ENCODE data around the gene VEGFB. TPM values are rescaled to one million over a fixed set of nuclear protein-coding genes. Genes with fewer than 3 reads are reported as not detected.

VEGFB gene
- total and polyA plus RNA-seq, 2 of the 8 experiments (the other 6 are each of a cell fraction or from before 2014, with no cell fraction given): 9.3 to 49.6 TPM

DNA sequence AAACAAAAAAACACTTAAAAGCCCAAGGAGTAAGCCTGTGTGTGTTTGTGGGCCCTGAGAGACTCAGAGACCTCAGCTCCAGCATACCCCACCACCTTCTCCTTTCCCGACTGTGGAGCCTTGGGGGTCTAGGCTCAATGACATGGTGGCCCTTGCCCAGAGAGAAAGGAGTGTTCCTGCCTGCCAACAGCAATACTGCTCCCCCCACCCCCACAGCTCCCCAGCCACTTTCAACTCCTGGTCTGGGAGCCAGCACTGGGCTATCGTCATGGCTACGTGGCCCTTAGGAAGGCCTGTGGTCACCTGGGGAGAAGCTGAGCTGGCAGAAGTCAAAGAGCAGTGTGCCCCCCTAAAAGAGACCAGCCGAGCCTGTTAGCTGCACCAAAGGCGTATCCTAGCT lies 9.7 kb downstream of the VEGFB start:
- H3K79me1 ChIP-seq (ENCODE audit: low read depth, low read length): peaks cover 6% of the 10 kb centered on the region
- H3K4me3 ChIP-seq (ENCODE audit: extremely low read depth in 1 of 4, insufficient read depth in 2 of 4, low read depth in 3 of 4, low read length in 4 of 4): no peak overlapping the region
- H3K79me2 ChIP-seq (ENCODE audit: control insufficient read depth in 1 of 2, insufficient read depth in 2 of 2, low read length in 2 of 2): peaks cover 6 to 21% of the 10 kb centered on the region in 2 experiments; a peak in 3 of 4 replicates
- no peaks in the 10 kb centered on the region for H3K27me3 ChIP-seq (replicated peaks in 1 of 4; ENCODE audit: control insufficient read depth in 3 of 4, extremely low read depth in 1 of 4, insufficient read depth in 3 of 4, low read length in 3 of 4)
- H4K8ac ChIP-seq (ENCODE audit: extremely low read depth, insufficient read depth, low read length): 0 out of 2 replicates have a peak overlapping the region, but pooled peaks have one; percentile 20
- no peak overlapping the region for H2BK5ac ChIP-seq (ENCODE audit: low read depth, low read length)
- TF ChIP-seq POLR2AphosphoS5 (IDR thresholded peaks at IDR 0.05; ENCODE audit: low read depth, low read length) (peak; percentile 56; the same call in 1 of the 2 replicates), RFX5 (IDR thresholded peaks at IDR 0.05; ENCODE audit: borderline replicate concordance, low read depth, low read length) (no peak)
- H3K56ac ChIP-seq (replicated peaks; ENCODE audit: insufficient read length, low read depth, low read length): no peak overlapping the region
- H2AK5ac ChIP-seq (ENCODE audit: low read depth, low read length): no peak overlapping the region
- DNase-seq (ENCODE audit: low read depth in 1 of 2, low spot score in 2 of 2) (no peak), FAIRE-seq (no peak)
- H3K23me2 ChIP-seq (ENCODE audit: low read depth, low read length): peaks cover 20% of the 10 kb centered on the region
- H2BK120ac ChIP-seq (replicated peaks; ENCODE audit: low read depth, low read length): no peak overlapping the region
- peaks cover 0 to 13% of the 10 kb centered on the region in 2 experiments for H4K20me1 ChIP-seq (replicated peaks in 1 of 2; ENCODE audit: control insufficient read depth in 1 of 2, insufficient read depth in 2 of 2, low read length in 2 of 2)
- no peak overlapping the region for H4K91ac ChIP-seq (replicated peaks; ENCODE audit: insufficient read length, low read length)
- no peak overlapping the region for H2BK15ac ChIP-seq (ENCODE audit: low read length)
- H3K4me1 ChIP-seq (replicated peaks in 1 of 4; ENCODE audit: control insufficient read depth in 3 of 4, insufficient read depth in 4 of 4, low read length in 3 of 4): peaks cover 0 to 32% (median 25%) of the 10 kb centered on the region in 4 experiments; a peak in 6 of 7 replicates
- H3K18ac ChIP-seq (ENCODE audit: extremely low read depth, low read length): no peak overlapping the region
- H2AFZ ChIP-seq (ENCODE audit: low read length): no peak overlapping the region
- H3K4ac ChIP-seq (replicated peaks; ENCODE audit: insufficient read length, low read depth, low read length): no peak overlapping the region
- WGBS, 2 experiments (ENCODE audit: extremely low coverage in 1 of 2, insufficient coverage in 1 of 2, insufficient read length in 1 of 2, insufficient replicate concordance in 2 of 2, low coverage in 1 of 2, low lambda C conversion rate in 2 of 2, missing lambda C conversion rate in 1 of 2): 74% methylated on average over 5 of the region's 5 CpGs; no CpG with 5 or more reads in 1 of the 2 experiments
- ChIA-PET POLR2A (ENCODE audit: partially characterized antibody) (interaction anchor here (1.0 to 13.1 kb wide), 16 partner anchors 7 to 96 kb away, joined by 3 to 352 read pairs (median 21); partner anchors contain the start of genes BAD, CCDC88B, DNAJC4 and FERMT3), CTCF (ENCODE audit: partially characterized antibody) (interaction anchor here (0.8 to 10.0 kb wide), 13 partner anchors 12 to 59 kb away, joined by 3 to 102 read pairs (median 4); partner anchors contain the start of genes CATSPERZ, ESRRA, FERMT3 and NUDT22)
- H3K4me2 ChIP-seq (ENCODE audit: insufficient read depth in 1 of 2, low read depth in 2 of 2, low read length in 2 of 2): no peak overlapping the region; a peak in 1 of 4 replicates
- H3K23ac ChIP-seq (ENCODE audit: insufficient read length): no peak overlapping the region
- H3K14ac ChIP-seq (ENCODE audit: insufficient read length): no peak overlapping the region
- H2BK12ac ChIP-seq (ENCODE audit: low read depth, low read length): no peak overlapping the region
- H4K5ac ChIP-seq (ENCODE audit: insufficient read length, low read depth, low read length): no peak overlapping the region
- H2BK20ac ChIP-seq (ENCODE audit: low read length): no peak overlapping the region
- no peak overlapping the region for H3K9ac ChIP-seq (replicated peaks in 1 of 4; ENCODE audit: extremely low read depth in 1 of 4, low read depth in 3 of 4, low read length in 3 of 4)
- no peaks in the 10 kb centered on the region for H3K9me3 ChIP-seq (ENCODE audit: insufficient read depth in 2 of 2, low read depth in 1 of 2, low read length in 1 of 2)
- H3K36me3 ChIP-seq (ENCODE audit: control insufficient read depth in 2 of 4, insufficient read depth in 4 of 4, low read length in 3 of 4): peaks cover 0 to 17% (median 4%) of the 10 kb centered on the region in 4 experiments; a peak in 4 of 8 replicates
- no peak overlapping the region for H3K27ac ChIP-seq (ENCODE audit: low read depth, low read length)

Measured in H1 (cell line).